OCI-LY1 (cell line): ENCODE measurements around the gene ITPK1.

Experiments
- H2AFZ ChIP-seq: fragments of 200-600 bp; sonication (generic), shearing (Covaris generic); 2 replicates; pipeline ENCODE4 v1.6.0; 2014; ENCODE audit warnings: antibody characterized with exemption, mild to moderate bottlenecking, low read length
- H3F3A ChIP-seq: fragments of 200-600 bp; sonication (generic), shearing (Covaris generic); 2 replicates; pipeline ENCODE4 v1.6.0; 2014; ENCODE audit warnings: mild to moderate bottlenecking, antibody characterized with exemption, low read length, moderate library complexity; ENCODE audit not compliant: insufficient read depth
- H3K27ac ChIP-seq: fragments of 200-600 bp; sonication (generic); 2 replicates; pipeline ENCODE4 v1.5.1; 2014; ENCODE audit warnings: low read length, mixed run types, mild to moderate bottlenecking, low read depth; ENCODE audit not compliant: poor library complexity, severe bottlenecking
- H3K27me3 ChIP-seq: fragments of 200-600 bp; sonication (generic); 2 replicates; pipeline ENCODE4 v1.6.0; 2014; ENCODE audit warnings: antibody characterized with exemption, mild to moderate bottlenecking, low read length, moderate library complexity; ENCODE audit not compliant: insufficient read depth
- H3K36me3 ChIP-seq: fragments of 200-600 bp; sonication (generic); 2 replicates; pipeline ENCODE4 v1.6.1; 2014; ENCODE audit warnings: mild to moderate bottlenecking, antibody characterized with exemption, low read length, moderate library complexity, mixed read lengths; ENCODE audit not compliant: insufficient read depth
- H3K4me1 ChIP-seq: fragments of 200-600 bp; sonication (generic); 2 replicates; pipeline ENCODE4 v1.5.1; 2014; ENCODE audit warnings: mild to moderate bottlenecking, low read length, moderate library complexity; ENCODE audit not compliant: insufficient read depth, severe bottlenecking
- H3K4me2 ChIP-seq: fragments of 200-600 bp; sonication (generic), shearing (Covaris generic); 2 replicates; pipeline ENCODE4 v1.6.1; 2014; ENCODE audit warnings: low read length
- H3K4me3 ChIP-seq: fragments of 200-600 bp; sonication (generic); 2 replicates; pipeline ENCODE4 v1.5.1; 2014; ENCODE audit warnings: low read length, low read depth, mild to moderate bottlenecking, mixed read lengths; ENCODE audit not compliant: poor library complexity, severe bottlenecking
- H3K79me2 ChIP-seq: fragments of 200-600 bp; shearing (Covaris generic); 2 replicates; pipeline ENCODE4 v1.6.1; 2016; ENCODE audit warnings: mixed run types, low read length, mixed read lengths; ENCODE audit not compliant: insufficient read depth
- H3K9ac ChIP-seq: fragments of 200-600 bp; sonication (generic), shearing (Covaris generic); 2 replicates; pipeline ENCODE4 v1.6.1; 2014; ENCODE audit warnings: mild to moderate bottlenecking, low read length, mixed read lengths
- H3K9me2 ChIP-seq: fragments of 200-600 bp; sonication (generic), shearing (Covaris generic); 2 replicates; pipeline ENCODE4 v1.6.1; 2014; ENCODE audit warnings: low read depth, mild to moderate bottlenecking, low read length, mixed read lengths
- H3K9me3 ChIP-seq: fragments of 200-600 bp; shearing (Covaris generic); 2 replicates; pipeline ENCODE4 v1.6.1; 2014; ENCODE audit warnings: low read length, mixed read lengths
- H4K20me1 ChIP-seq: fragments of 200-600 bp; sonication (generic), shearing (Covaris generic); 2 replicates; pipeline ENCODE4 v1.6.0; 2016; ENCODE audit warnings: mild to moderate bottlenecking, low read length; ENCODE audit not compliant: insufficient read depth
- CTCF ChIP-seq: fragments of 200-600 bp; sonication (generic), shearing (Covaris generic); IDR thresholded peaks from 2 replicates; pipeline ENCODE4 v1.5.1; 2017; ENCODE audit warnings: mild to moderate bottlenecking, antibody characterized with exemption, low read length, moderate library complexity, mixed read lengths
- EZH2 ChIP-seq: fragments of 200-600 bp; sonication (generic), shearing (Covaris generic); IDR thresholded peaks from 2 replicates; pipeline ENCODE4 v1.8.0; 2017; ENCODE audit warnings: borderline replicate concordance, mixed run types, mild to moderate bottlenecking, antibody characterized with exemption, low read length, moderate library complexity, mixed read lengths

The ITPK1 gene

GRCh38 chr14:93012951-93013719 is 102.6 kb downstream of the ITPK1 start:
- no peak overlapping the region for H2AFZ ChIP-seq
- no peaks in the 10 kb centered on the region for H3K36me3 ChIP-seq
- no peak overlapping the region for H3K27ac ChIP-seq
- H3K9me2 ChIP-seq, result no peaks in the 10 kb centered on the region
- H3K27me3 ChIP-seq, result no peaks in the 10 kb centered on the region
- H3K9ac ChIP-seq, result no peak overlapping the region
- H3K4me1 ChIP-seq, result no peaks in the 10 kb centered on the region
- H3K4me3 ChIP-seq, result no peak overlapping the region
- no peaks in the 10 kb centered on the region for H4K20me1 ChIP-seq
- TF ChIP-seq CTCF (no peak), EZH2 (no peak)
- no peak overlapping the region for H3K4me2 ChIP-seq
- no peaks in the 10 kb centered on the region for H3F3A ChIP-seq
- no peaks in the 10 kb centered on the region for H3K79me2 ChIP-seq
- no peaks in the 10 kb centered on the region for H3K9me3 ChIP-seq

- H3K27ac ChIP-seq, result no peak overlapping the region
Measured at GRCh38 chr14:93012506-93012905, 103.2 kb downstream of the ITPK1 start.

GRCh38 chr14:93011650-93012325 is 103.9 kb downstream of the ITPK1 start:
- no peaks in the 10 kb centered on the region for H4K20me1 ChIP-seq
- H3K4me2 ChIP-seq, result no peak overlapping the region

More at GRCh38 chr14:93012506-93012905, 103.2 kb downstream of the ITPK1 start:
- Histone ChIP-seq H4K20me1 (no peaks in the 10 kb centered on the region), H3K4me1 (no peaks in the 10 kb centered on the region), H3K36me3 (no peaks in the 10 kb centered on the region), H3K4me3 (no peak overlapping the region), H3K79me2 (no peaks in the 10 kb centered on the region), H3K9ac (no peak overlapping the region), H3F3A (no peaks in the 10 kb centered on the region), H3K9me2 (no peaks in the 10 kb centered on the region), H3K4me2 (no peak overlapping the region), H3K27me3 (no peaks in the 10 kb centered on the region), H3K9me3 (no peaks in the 10 kb centered on the region), H2AFZ (no peak overlapping the region)
- TF ChIP-seq EZH2 (no peak), CTCF (no peak)

More at GRCh38 chr14:93011650-93012325, 103.9 kb downstream of the ITPK1 start:
- no peaks in the 10 kb centered on the region for H3F3A ChIP-seq
- no peak for TF ChIP-seq CTCF
- TF ChIP-seq EZH2, result no peak
- H3K27ac ChIP-seq, result no peak overlapping the region
- peaks cover 2% of the 10 kb centered on the region for H3K4me1 ChIP-seq
- H3K9me3 ChIP-seq, result no peaks in the 10 kb centered on the region
- no peaks in the 10 kb centered on the region for H3K79me2 ChIP-seq
- H3K9ac ChIP-seq, result no peak overlapping the region
- no peaks in the 10 kb centered on the region for H3K36me3 ChIP-seq
- no peak overlapping the region for H3K4me3 ChIP-seq
- no peaks in the 10 kb centered on the region for H3K9me2 ChIP-seq
- no peak overlapping the region for H2AFZ ChIP-seq
- H3K27me3 ChIP-seq, result no peaks in the 10 kb centered on the region
